ENCODE results near the gene LIMK2. TPM values are rescaled to one million over a fixed set of nuclear protein-coding genes. Genes with fewer than 3 reads are reported as not detected.

LIMK2 gene
- total and polyA plus RNA-seq, 10 of the 15 experiments (the other 5 are each of a cell fraction or from before 2014, with no cell fraction given), result 2.9 to 40.4 (median 26.7) TPM

- no peak for TF ChIP-seq SUZ12 (IDR thresholded peaks at IDR 0.05; ENCODE audit: unreplicated experiment)
- TF ChIP-seq ZBED1 (IDR thresholded peaks at IDR 0.05; ENCODE audit: borderline replicate concordance), result no peak
- TF ChIP-seq ATF2 (IDR thresholded peaks at IDR 0.05; ENCODE audit: low read length), result no peak
- TF ChIP-seq ZNF622 (IDR thresholded peaks at IDR 0.05), result no peak
- TF ChIP-seq RAD21 (IDR thresholded peaks at IDR 0.05; ENCODE audit: insufficient read depth, low read depth, low read length), result no peak
These were observed 62.9 kb downstream of the LIMK2 start (continued) for GRCh38 chr22:31275018-31275417.

- Histone ChIP-seq H2AFZ (ENCODE audit: control insufficient read depth, low read depth, low read length) (no peak overlapping the region), H4K20me1 (ENCODE audit: control insufficient read depth, insufficient read depth) (no peaks in the 10 kb centered on the region), H3K4me1 (ENCODE audit: control insufficient read depth, insufficient read depth, low read length) (no peaks in the 10 kb centered on the region), H3K4me2 (ENCODE audit: control insufficient read depth, insufficient read depth) (no peak overlapping the region), H3K4me3 (no peak overlapping the region), H3K36me3 (ENCODE audit: control insufficient read depth in 2 of 2, insufficient read depth in 2 of 2, low read length in 1 of 2) (peaks cover 26 to 31% of the 10 kb centered on the region in 2 experiments), H3K79me2 (ENCODE audit: control insufficient read depth, insufficient read depth, low read length) (no peaks in the 10 kb centered on the region), H3K9me3 (replicated peaks; ENCODE audit: control insufficient read depth, insufficient read depth, low read length) (no peaks in the 10 kb centered on the region), H3K27me3 (replicated peaks in 1 of 2; ENCODE audit: control insufficient read depth in 2 of 2, insufficient read depth in 2 of 2, low read length in 1 of 2) (no peaks in the 10 kb centered on the region), H3K27ac (ENCODE audit: control insufficient read depth, insufficient read depth) (no peak overlapping the region), H3K9ac (ENCODE audit: control insufficient read depth, insufficient read depth, low read length) (no peak overlapping the region)
- no peak for TF ChIP-seq ESRRA (IDR thresholded peaks at IDR 0.05; ENCODE audit: low read length)
- no peak for TF ChIP-seq SUPT20H (IDR thresholded peaks at IDR 0.05; ENCODE audit: borderline replicate concordance, control insufficient read depth, low read depth, low read length)
- POLR2A ChIA-PET, result no interaction called here
- SMC1A ChIA-PET (ENCODE audit: uncharacterized antibody, unreplicated experiment), result interaction anchor here (0.6 to 1.8 kb wide), 2 partner anchors 64 to 69 kb away, joined by 3 to 8 read pairs; partner anchors contain the start of gene LIMK2
- ATAC-seq, result no peak
- FAIRE-seq, result no peak
- CTCF ChIA-PET, result interaction anchor here (1.3 to 6.9 kb wide), 3 partner anchors 18 to 167 kb away, joined by 3 to 115 read pairs (median 24); partner anchors contain the start of genes LIMK2 and PIK3IP1
- RAD21 ChIA-PET (ENCODE audit: unreplicated experiment), result no interaction called here
- BruUV-seq (replicated peaks), result no TSS peak
- intact Hi-C loops (cut with micrococcal nuclease; ENCODE audit: unreplicated experiment), result no loop called here
- 80% methylated on average over 5 of the region's 5 CpGs for WGBS (ENCODE audit: insufficient coverage, insufficient replicate concordance, low lambda C conversion rate, missing lambda C conversion rate)
- DNase-seq (ENCODE audit: low read depth, low spot score), result no peak
- in situ Hi-C loops (cut with MboI), result no loop called here
These were observed 63.5 kb downstream of the LIMK2 start for GRCh38 chr22:31275576-31275975.

Data from GM12878 (cell line).